ENCODE results near the gene GFPT2.

GFPT2 gene

GRCh38 chr5:180334176-180334575 is 19.0 kb downstream of the GFPT2 start:
- H2AFZ ChIP-seq (ENCODE audit: low read depth) = no peak overlapping the region
- no peak overlapping the region for H3K27ac ChIP-seq
- H3K4me1 ChIP-seq (ENCODE audit: low read depth, poor library complexity, severe bottlenecking) = no peaks in the 10 kb centered on the region
- no peak for TF ChIP-seq CTCF (conservative IDR thresholded peaks at IDR 0.05; ENCODE audit: low read depth, low read length)
- no peaks in the 10 kb centered on the region for H4K20me1 ChIP-seq (ENCODE audit: insufficient read depth)
- H3K4me2 ChIP-seq = no peak overlapping the region
- H3K36me3 ChIP-seq (ENCODE audit: insufficient read depth) = no peaks in the 10 kb centered on the region
- no peak overlapping the region for H3K4me3 ChIP-seq (IDR thresholded peaks at IDR 0.05; ENCODE audit: insufficient read depth, low read depth, low read length)
- H3K27me3 ChIP-seq (ENCODE audit: insufficient read depth, low read depth) = no peaks in the 10 kb centered on the region
- no peak overlapping the region for H3K9ac ChIP-seq
- no peaks in the 10 kb centered on the region for H3K79me2 ChIP-seq (ENCODE audit: insufficient read depth, low read depth)

- Histone ChIP-seq H3K27ac (no peak overlapping the region), H3K79me2 (ENCODE audit: insufficient read depth, low read depth) (no peaks in the 10 kb centered on the region), H3K9ac (no peak overlapping the region), H4K20me1 (ENCODE audit: insufficient read depth) (no peaks in the 10 kb centered on the region), H3K36me3 (ENCODE audit: insufficient read depth) (no peaks in the 10 kb centered on the region), H3K27me3 (ENCODE audit: insufficient read depth, low read depth) (no peaks in the 10 kb centered on the region), H3K4me1 (ENCODE audit: low read depth, poor library complexity, severe bottlenecking) (no peaks in the 10 kb centered on the region), H2AFZ (ENCODE audit: low read depth) (no peak overlapping the region), H3K4me2 (no peak overlapping the region), H3K4me3 (IDR thresholded peaks at IDR 0.05; ENCODE audit: insufficient read depth, low read depth, low read length) (no peak overlapping the region)
- no peak for TF ChIP-seq CTCF (conservative IDR thresholded peaks at IDR 0.05; ENCODE audit: low read depth, low read length)
Measured at GRCh38 chr5:180333661-180334060, 19.5 kb downstream of the GFPT2 start.

- no peak overlapping the region for H3K4me3 ChIP-seq (IDR thresholded peaks at IDR 0.05; ENCODE audit: insufficient read depth, low read depth, low read length)
- no peak overlapping the region for H3K4me2 ChIP-seq
- H3K27me3 ChIP-seq (ENCODE audit: insufficient read depth, low read depth) = no peaks in the 10 kb centered on the region
- no peaks in the 10 kb centered on the region for H4K20me1 ChIP-seq (ENCODE audit: insufficient read depth)
- H3K9ac ChIP-seq = no peak overlapping the region
- H3K36me3 ChIP-seq (ENCODE audit: insufficient read depth) = no peaks in the 10 kb centered on the region
- no peak overlapping the region for H2AFZ ChIP-seq (ENCODE audit: low read depth)
- no peak overlapping the region for H3K27ac ChIP-seq
- no peaks in the 10 kb centered on the region for H3K4me1 ChIP-seq (ENCODE audit: low read depth, poor library complexity, severe bottlenecking)
- no peak for TF ChIP-seq CTCF (conservative IDR thresholded peaks at IDR 0.05; ENCODE audit: low read depth, low read length)
- H3K79me2 ChIP-seq (ENCODE audit: insufficient read depth, low read depth) = no peaks in the 10 kb centered on the region
Measured at GRCh38 chr5:180332861-180333260, 20.3 kb downstream of the GFPT2 start.

- no peak overlapping the region for H3K9ac ChIP-seq
- no peak overlapping the region for H2AFZ ChIP-seq (ENCODE audit: low read depth)
- no peaks in the 10 kb centered on the region for H3K27me3 ChIP-seq (ENCODE audit: insufficient read depth, low read depth)
- no peaks in the 10 kb centered on the region for H4K20me1 ChIP-seq (ENCODE audit: insufficient read depth)
- no peaks in the 10 kb centered on the region for H3K4me1 ChIP-seq (ENCODE audit: low read depth, poor library complexity, severe bottlenecking)
- H3K79me2 ChIP-seq (ENCODE audit: insufficient read depth, low read depth) = no peaks in the 10 kb centered on the region
- no peak for TF ChIP-seq CTCF (conservative IDR thresholded peaks at IDR 0.05; ENCODE audit: low read depth, low read length)
- no peak overlapping the region for H3K4me3 ChIP-seq (IDR thresholded peaks at IDR 0.05; ENCODE audit: insufficient read depth, low read depth, low read length)
- H3K27ac ChIP-seq = no peak overlapping the region
- H3K4me2 ChIP-seq = no peak overlapping the region
- no peaks in the 10 kb centered on the region for H3K36me3 ChIP-seq (ENCODE audit: insufficient read depth)
Measured at GRCh38 chr5:180332051-180332517, 21.1 kb downstream of the GFPT2 start.

GRCh38 chr5:180331647-180331950 is 21.5 kb downstream of the GFPT2 start:
- Histone ChIP-seq H3K9ac (no peak overlapping the region), H3K36me3 (ENCODE audit: insufficient read depth) (no peaks in the 10 kb centered on the region), H3K4me2 (no peak overlapping the region), H3K4me1 (ENCODE audit: low read depth, poor library complexity, severe bottlenecking) (no peaks in the 10 kb centered on the region), H4K20me1 (ENCODE audit: insufficient read depth) (no peaks in the 10 kb centered on the region), H3K79me2 (ENCODE audit: insufficient read depth, low read depth) (no peaks in the 10 kb centered on the region), H2AFZ (ENCODE audit: low read depth) (no peak overlapping the region), H3K27me3 (ENCODE audit: insufficient read depth, low read depth) (no peaks in the 10 kb centered on the region), H3K4me3 (IDR thresholded peaks at IDR 0.05; ENCODE audit: insufficient read depth, low read depth, low read length) (no peak overlapping the region), H3K27ac (no peak overlapping the region)
- TF ChIP-seq CTCF (conservative IDR thresholded peaks at IDR 0.05; ENCODE audit: low read depth, low read length) = no peak

Data from KMS-11 (cell line).